Activated gamma-delta T cell treated with anti-CD3 and anti-CD28 coated beads, Interleukin-2, amount 50 U/mL, for 16 hours (primary cell): Measurements from ENCODE around the gene IGDCC3.

Experiments
- DNase-seq: peaks from one replicate; pipeline ENCODE4 v3.0.0-alpha.2; 2020; ENCODE audit warnings: low read depth

The IGDCC3 gene

GRCh38 chr15:65377976-65378366 is at the start of gene IGDCC3:
Gene IGDCC3, minus strand, starts transcription at chr15:65378002. Its CDS starts 214 bp downstream, at chr15:65377788.
- no peak for DNase-seq

GRCh38 chr15:65426216-65426853 is 48.5 kb upstream of the IGDCC3 start:
- no peak for DNase-seq

GRCh38 chr15:65424683-65425082 is 46.9 kb upstream of the IGDCC3 start:
- DNase-seq, result no peak

- no peak for DNase-seq
These were observed 46.3 kb upstream of the IGDCC3 start for GRCh38 chr15:65423976-65424679.

GRCh38 chr15:65423150-65423975 is 45.6 kb upstream of the IGDCC3 start:
- DNase-seq, result no peak

- DNase-seq, result no peak
These were observed 43.8 kb upstream of the IGDCC3 start for GRCh38 chr15:65421360-65422215.

- no peak for DNase-seq
These were observed 43.2 kb upstream of the IGDCC3 start for GRCh38 chr15:65420975-65421359.

- no peak for DNase-seq
These were observed 40.8 kb upstream of the IGDCC3 start for GRCh38 chr15:65418596-65418995.

GRCh38 chr15:65416845-65417416 is 39.1 kb upstream of the IGDCC3 start:
- DNase-seq, result no peak

GRCh38 chr15:65414841-65415621 is 37.2 kb upstream of the IGDCC3 start:
- DNase-seq, result no peak

GRCh38 chr15:65413760-65414144 is 36.0 kb upstream of the IGDCC3 start:
- no peak for DNase-seq

- no peak for DNase-seq
These were observed 35.4 kb upstream of the IGDCC3 start for GRCh38 chr15:65413051-65413759.

- DNase-seq, result no peak
These were observed 34.8 kb upstream of the IGDCC3 start for GRCh38 chr15:65412556-65412955.

GRCh38 chr15:65411465-65412071 is 33.8 kb upstream of the IGDCC3 start:
- no peak for DNase-seq

GRCh38 chr15:65410972-65411371 is 33.2 kb upstream of the IGDCC3 start:
- no peak for DNase-seq

- DNase-seq, result no peak
These were observed 32.2 kb upstream of the IGDCC3 start for GRCh38 chr15:65410036-65410435.

GRCh38 chr15:65409036-65409631 is 31.3 kb upstream of the IGDCC3 start:
- DNase-seq, result no peak

- DNase-seq, result no peak
These were observed 30.7 kb upstream of the IGDCC3 start for GRCh38 chr15:65408324-65409035.
